WTC11 (cell line): ENCODE results near the gene ECT2L. TPM values are rescaled to one million over a fixed set of nuclear protein-coding genes. Genes with fewer than 3 reads are reported as not detected.

Experiments
- ATAC-seq: fragments of 200-7000 bp; cut with Tn5 transposase; 2 replicates; pipeline ENCODE4 v1.10.0; 2021; ENCODE audit warnings: mild to moderate bottlenecking, moderate library complexity
- CTCF ChIA-PET: fragments of 300-600 bp; sonication (Branson Sonifier 250); formaldehyde crosslinking; loops from one replicate; lab custom pipeline; 2021; ENCODE audit warnings: antibody characterized with exemption; lab: Charles Lee
- POLR2A ChIA-PET: fragments of 350-600 bp; sonication (Branson Sonifier 250); formaldehyde crosslinking; loops from one replicate; lab custom pipeline; 2021; ENCODE audit warnings: antibody characterized with exemption; lab: Charles Lee
- DNase-seq: peaks from one replicate; pipeline ENCODE4 v3.0.0; 2021; ENCODE audit warnings: low spot score
- H3K27ac Mint-ChIP-seq: 2 replicates; pipeline ENCODE4 v1.8.0; 2021; ENCODE audit warnings: mixed read lengths
- H3K27me3 Mint-ChIP-seq: 2 replicates; pipeline ENCODE4 v1.8.0; 2021; ENCODE audit warnings: low read depth, mild to moderate bottlenecking, moderate library complexity, mixed read lengths
- H3K36me3 Mint-ChIP-seq: 2 replicates; pipeline ENCODE4 v1.8.0; 2021; ENCODE audit warnings: mixed read lengths
- H3K4me1 Mint-ChIP-seq: 2 replicates; pipeline ENCODE4 v1.8.0; 2022; ENCODE audit warnings: mixed read lengths
- H3K4me3 Mint-ChIP-seq: 2 replicates; pipeline ENCODE4 v1.8.0; 2021; ENCODE audit warnings: mild to moderate bottlenecking, moderate library complexity, mixed read lengths
- H3K9me3 Mint-ChIP-seq: 2 replicates; pipeline ENCODE4 v1.8.0; 2021; ENCODE audit warnings: mixed read lengths
- ATF1 ChIP-seq: sonication (generic); formaldehyde crosslinking; IDR thresholded peaks from 2 replicates; pipeline ENCODE4 v1.8.1; 2023; ENCODE audit warnings: mild to moderate bottlenecking, moderate library complexity, missing genetic modification reagents
- CREB1 ChIP-seq: sonication (generic); formaldehyde crosslinking; IDR thresholded peaks from 2 replicates; pipeline ENCODE4 v1.8.0; 2023; ENCODE audit warnings: mild to moderate bottlenecking, missing genetic modification reagents
- ETV6 ChIP-seq: sonication (generic); formaldehyde crosslinking; IDR thresholded peaks from 2 replicates; pipeline ENCODE4 v1.8.1; 2022; ENCODE audit warnings: mild to moderate bottlenecking, missing genetic modification reagents
- FOXJ3 ChIP-seq: sonication (generic); formaldehyde crosslinking; IDR thresholded peaks from 2 replicates; pipeline ENCODE4 v1.9.0; 2021; ENCODE audit warnings: missing genetic modification reagents, mild to moderate bottlenecking, borderline replicate concordance
- FOXK1 ChIP-seq: sonication (generic); formaldehyde crosslinking; IDR thresholded peaks from 2 replicates; pipeline ENCODE4 v1.8.0; 2022; ENCODE audit warnings: mild to moderate bottlenecking, moderate library complexity, missing genetic modification reagents
- GTF2I ChIP-seq: fragments of 250-450 bp; sonication (Bioruptor Pico); conservative IDR thresholded peaks from 2 replicates; pipeline ENCODE4 v1.4.0; 2021; ENCODE audit warnings: mild to moderate bottlenecking
- JAZF1 ChIP-seq: fragments of 250-450 bp; sonication (Bioruptor Pico); IDR thresholded peaks from 2 replicates; pipeline ENCODE4 v1.9.0; 2021; ENCODE audit warnings: moderate library complexity, mild to moderate bottlenecking, inconsistent platforms
- JUN ChIP-seq: sonication (generic); formaldehyde crosslinking; IDR thresholded peaks from 2 replicates; pipeline ENCODE4 v1.8.0; 2023; ENCODE audit warnings: mild to moderate bottlenecking, missing genetic modification reagents
- NR3C1 ChIP-seq: sonication (generic); formaldehyde crosslinking; conservative IDR thresholded peaks from 2 replicates; pipeline ENCODE4 v1.8.1; 2023; ENCODE audit warnings: low read depth, mild to moderate bottlenecking, missing genetic modification reagents
- OVOL2 ChIP-seq: fragments of 250-450 bp; sonication (Bioruptor Pico); IDR thresholded peaks from 2 replicates; pipeline ENCODE4 v1.9.0; 2021; ENCODE audit warnings: mild to moderate bottlenecking, borderline replicate concordance
- ZBTB21 ChIP-seq: sonication (generic); formaldehyde crosslinking; IDR thresholded peaks from 2 replicates; pipeline ENCODE4 v1.8.1; 2023; ENCODE audit warnings: mild to moderate bottlenecking, missing genetic modification reagents, borderline replicate concordance
- ZNF396 ChIP-seq: fragments of 250-450 bp; sonication (Bioruptor Pico); IDR thresholded peaks from 2 replicates; pipeline ENCODE4 v1.8.0; 2021; ENCODE audit warnings: mild to moderate bottlenecking, moderate library complexity, borderline replicate concordance
- ZNF416 ChIP-seq: fragments of 250-450 bp; sonication (Bioruptor Pico); IDR thresholded peaks from 2 replicates; pipeline ENCODE4 v1.9.0; 2021; ENCODE audit warnings: mild to moderate bottlenecking, inconsistent platforms
- ZNF423 ChIP-seq: fragments of 250-450 bp; sonication (Bioruptor Pico); IDR thresholded peaks from 2 replicates; pipeline ENCODE4 v2.1.2; 2022; ENCODE audit warnings: mild to moderate bottlenecking, moderate library complexity
- total RNA-seq: library from RNA; stranded (reverse); gene quantifications from 3 replicates; pipeline ENCODE4 v1.2.3, GENCODE V29; 2021
- TF ChIP-seq, protein P1 (sequence below): fragments of 250-450 bp; sonication (Bioruptor Pico); IDR thresholded peaks from 2 replicates; pipeline ENCODE4 v1.9.0; 2021; ENCODE audit warnings: mild to moderate bottlenecking, borderline replicate concordance
- TF ChIP-seq, protein P2 (sequence below): sonication (generic); formaldehyde crosslinking; IDR thresholded peaks from 2 replicates; pipeline ENCODE4 v1.8.0; 2023; ENCODE audit warnings: missing genetic modification reagents, mild to moderate bottlenecking, borderline replicate concordance
- TF ChIP-seq, protein P3 (sequence below): sonication (generic); formaldehyde crosslinking; IDR thresholded peaks from 2 replicates; pipeline ENCODE4 v1.8.1; 2023; ENCODE audit warnings: mild to moderate bottlenecking, missing genetic modification reagents
- TF ChIP-seq, protein P4 (sequence below): fragments of 250-450 bp; sonication (Bioruptor Pico); IDR thresholded peaks from 2 replicates; pipeline ENCODE4 v1.8.0; 2021; ENCODE audit warnings: mild to moderate bottlenecking
- TF ChIP-seq, protein P5 (sequence below): sonication (generic); formaldehyde crosslinking; IDR thresholded peaks from 2 replicates; pipeline ENCODE4 v1.8.1; 2023; ENCODE audit warnings: mild to moderate bottlenecking, missing genetic modification reagents, moderate library complexity
- TF ChIP-seq, protein P6 (sequence below): sonication (generic); formaldehyde crosslinking; IDR thresholded peaks from 2 replicates; pipeline ENCODE4 v1.8.0; 2022; ENCODE audit warnings: mild to moderate bottlenecking, missing genetic modification reagents
- TF ChIP-seq, protein P7 (sequence below): fragments of 250-450 bp; sonication (Bioruptor Pico); IDR thresholded peaks from 2 replicates; pipeline ENCODE4 v1.9.0; 2021; ENCODE audit warnings: mild to moderate bottlenecking
- TF ChIP-seq, protein P8 (sequence below): sonication (generic); formaldehyde crosslinking; IDR thresholded peaks from 2 replicates; pipeline ENCODE4 v1.8.0; 2023; ENCODE audit warnings: missing genetic modification reagents

ECT2L gene
- total RNA-seq, 1 experiment from 2014 or later: not detected

DNA sequence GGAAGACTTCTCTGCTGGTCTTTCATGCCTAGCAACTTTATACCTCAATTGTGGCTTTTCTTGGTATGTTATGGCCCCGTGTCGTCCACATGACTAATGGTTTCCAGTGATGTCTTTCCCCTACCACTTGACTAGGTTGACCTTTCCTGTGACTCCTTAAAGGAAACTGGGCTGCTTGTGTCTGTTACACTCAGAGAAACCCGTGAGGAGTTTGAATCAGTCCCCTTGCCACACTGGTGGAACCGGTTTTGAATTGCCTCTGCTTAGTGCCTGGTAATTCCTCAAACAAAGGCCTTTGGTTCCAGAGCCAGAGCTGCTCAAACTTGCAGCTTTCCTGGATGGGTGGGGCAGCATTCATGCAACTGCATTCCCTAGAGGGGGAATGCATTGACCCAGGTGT lies 21.9 kb downstream of the ECT2L start (continued):
- TF ChIP-seq, protein P1, sequence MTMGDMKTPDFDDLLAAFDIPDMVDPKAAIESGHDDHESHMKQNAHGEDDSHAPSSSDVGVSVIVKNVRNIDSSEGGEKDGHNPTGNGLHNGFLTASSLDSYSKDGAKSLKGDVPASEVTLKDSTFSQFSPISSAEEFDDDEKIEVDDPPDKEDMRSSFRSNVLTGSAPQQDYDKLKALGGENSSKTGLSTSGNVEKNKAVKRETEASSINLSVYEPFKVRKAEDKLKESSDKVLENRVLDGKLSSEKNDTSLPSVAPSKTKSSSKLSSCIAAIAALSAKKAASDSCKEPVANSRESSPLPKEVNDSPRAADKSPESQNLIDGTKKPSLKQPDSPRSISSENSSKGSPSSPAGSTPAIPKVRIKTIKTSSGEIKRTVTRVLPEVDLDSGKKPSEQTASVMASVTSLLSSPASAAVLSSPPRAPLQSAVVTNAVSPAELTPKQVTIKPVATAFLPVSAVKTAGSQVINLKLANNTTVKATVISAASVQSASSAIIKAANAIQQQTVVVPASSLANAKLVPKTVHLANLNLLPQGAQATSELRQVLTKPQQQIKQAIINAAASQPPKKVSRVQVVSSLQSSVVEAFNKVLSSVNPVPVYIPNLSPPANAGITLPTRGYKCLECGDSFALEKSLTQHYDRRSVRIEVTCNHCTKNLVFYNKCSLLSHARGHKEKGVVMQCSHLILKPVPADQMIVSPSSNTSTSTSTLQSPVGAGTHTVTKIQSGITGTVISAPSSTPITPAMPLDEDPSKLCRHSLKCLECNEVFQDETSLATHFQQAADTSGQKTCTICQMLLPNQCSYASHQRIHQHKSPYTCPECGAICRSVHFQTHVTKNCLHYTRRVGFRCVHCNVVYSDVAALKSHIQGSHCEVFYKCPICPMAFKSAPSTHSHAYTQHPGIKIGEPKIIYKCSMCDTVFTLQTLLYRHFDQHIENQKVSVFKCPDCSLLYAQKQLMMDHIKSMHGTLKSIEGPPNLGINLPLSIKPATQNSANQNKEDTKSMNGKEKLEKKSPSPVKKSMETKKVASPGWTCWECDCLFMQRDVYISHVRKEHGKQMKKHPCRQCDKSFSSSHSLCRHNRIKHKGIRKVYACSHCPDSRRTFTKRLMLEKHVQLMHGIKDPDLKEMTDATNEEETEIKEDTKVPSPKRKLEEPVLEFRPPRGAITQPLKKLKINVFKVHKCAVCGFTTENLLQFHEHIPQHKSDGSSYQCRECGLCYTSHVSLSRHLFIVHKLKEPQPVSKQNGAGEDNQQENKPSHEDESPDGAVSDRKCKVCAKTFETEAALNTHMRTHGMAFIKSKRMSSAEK (CRISPR knock-in tag): no peak
- TF ChIP-seq OVOL2 (CRISPR knock-in tag): no peak
- TF ChIP-seq ZNF423 (CRISPR knock-in tag): no peak
- TF ChIP-seq, all 79 proteins: peak for 4

DNA sequence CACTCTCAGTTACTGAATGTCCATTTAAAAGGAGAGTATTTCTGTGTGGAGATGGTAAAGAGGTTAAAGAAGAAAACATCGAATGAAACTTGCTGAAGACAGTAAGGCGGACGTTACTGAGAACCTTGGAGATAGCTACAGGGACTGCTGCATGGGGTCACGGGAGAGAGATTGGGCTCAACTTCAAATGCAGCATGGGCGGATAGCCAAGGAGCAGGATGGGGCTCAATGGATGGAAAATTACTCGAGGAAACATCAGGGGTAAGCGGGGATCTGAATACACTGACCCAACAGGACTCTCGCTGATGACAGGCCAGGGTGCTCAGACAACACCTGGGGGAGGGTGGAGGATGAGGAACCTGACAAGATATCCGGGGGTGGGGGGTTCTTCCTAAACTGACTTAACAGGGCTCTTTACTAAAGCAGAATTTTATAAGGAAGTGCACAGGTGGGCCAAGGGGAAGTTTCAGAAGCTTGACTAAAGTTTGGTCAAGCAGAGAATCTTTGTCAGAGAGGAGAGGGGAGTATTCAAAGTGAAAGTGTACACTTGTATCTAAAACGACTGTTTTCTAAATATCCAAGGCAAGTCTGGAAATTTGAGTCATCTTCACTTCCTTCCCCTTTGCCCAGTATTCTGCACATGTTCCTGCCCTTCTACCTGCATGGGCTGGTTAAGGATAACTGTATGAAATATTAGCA lies 22.8 kb downstream of the ECT2L start:
- H3K4me3 Mint-ChIP-seq: no peak overlapping the region
- H3K27ac Mint-ChIP-seq: peak overlapping the region; percentile 92
- peaks cover 30% of the 10 kb centered on the region for H3K4me1 Mint-ChIP-seq
- no peaks in the 10 kb centered on the region for H3K27me3 Mint-ChIP-seq
- DNase-seq: no peak
- no peak for TF ChIP-seq JUN (CRISPR knock-in tag)
- TF ChIP-seq, protein P2, sequence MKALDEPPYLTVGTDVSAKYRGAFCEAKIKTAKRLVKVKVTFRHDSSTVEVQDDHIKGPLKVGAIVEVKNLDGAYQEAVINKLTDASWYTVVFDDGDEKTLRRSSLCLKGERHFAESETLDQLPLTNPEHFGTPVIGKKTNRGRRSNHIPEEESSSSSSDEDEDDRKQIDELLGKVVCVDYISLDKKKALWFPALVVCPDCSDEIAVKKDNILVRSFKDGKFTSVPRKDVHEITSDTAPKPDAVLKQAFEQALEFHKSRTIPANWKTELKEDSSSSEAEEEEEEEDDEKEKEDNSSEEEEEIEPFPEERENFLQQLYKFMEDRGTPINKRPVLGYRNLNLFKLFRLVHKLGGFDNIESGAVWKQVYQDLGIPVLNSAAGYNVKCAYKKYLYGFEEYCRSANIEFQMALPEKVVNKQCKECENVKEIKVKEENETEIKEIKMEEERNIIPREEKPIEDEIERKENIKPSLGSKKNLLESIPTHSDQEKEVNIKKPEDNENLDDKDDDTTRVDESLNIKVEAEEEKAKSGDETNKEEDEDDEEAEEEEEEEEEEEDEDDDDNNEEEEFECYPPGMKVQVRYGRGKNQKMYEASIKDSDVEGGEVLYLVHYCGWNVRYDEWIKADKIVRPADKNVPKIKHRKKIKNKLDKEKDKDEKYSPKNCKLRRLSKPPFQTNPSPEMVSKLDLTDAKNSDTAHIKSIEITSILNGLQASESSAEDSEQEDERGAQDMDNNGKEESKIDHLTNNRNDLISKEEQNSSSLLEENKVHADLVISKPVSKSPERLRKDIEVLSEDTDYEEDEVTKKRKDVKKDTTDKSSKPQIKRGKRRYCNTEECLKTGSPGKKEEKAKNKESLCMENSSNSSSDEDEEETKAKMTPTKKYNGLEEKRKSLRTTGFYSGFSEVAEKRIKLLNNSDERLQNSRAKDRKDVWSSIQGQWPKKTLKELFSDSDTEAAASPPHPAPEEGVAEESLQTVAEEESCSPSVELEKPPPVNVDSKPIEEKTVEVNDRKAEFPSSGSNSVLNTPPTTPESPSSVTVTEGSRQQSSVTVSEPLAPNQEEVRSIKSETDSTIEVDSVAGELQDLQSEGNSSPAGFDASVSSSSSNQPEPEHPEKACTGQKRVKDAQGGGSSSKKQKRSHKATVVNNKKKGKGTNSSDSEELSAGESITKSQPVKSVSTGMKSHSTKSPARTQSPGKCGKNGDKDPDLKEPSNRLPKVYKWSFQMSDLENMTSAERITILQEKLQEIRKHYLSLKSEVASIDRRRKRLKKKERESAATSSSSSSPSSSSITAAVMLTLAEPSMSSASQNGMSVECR: no peak
- TF ChIP-seq, protein P3, sequence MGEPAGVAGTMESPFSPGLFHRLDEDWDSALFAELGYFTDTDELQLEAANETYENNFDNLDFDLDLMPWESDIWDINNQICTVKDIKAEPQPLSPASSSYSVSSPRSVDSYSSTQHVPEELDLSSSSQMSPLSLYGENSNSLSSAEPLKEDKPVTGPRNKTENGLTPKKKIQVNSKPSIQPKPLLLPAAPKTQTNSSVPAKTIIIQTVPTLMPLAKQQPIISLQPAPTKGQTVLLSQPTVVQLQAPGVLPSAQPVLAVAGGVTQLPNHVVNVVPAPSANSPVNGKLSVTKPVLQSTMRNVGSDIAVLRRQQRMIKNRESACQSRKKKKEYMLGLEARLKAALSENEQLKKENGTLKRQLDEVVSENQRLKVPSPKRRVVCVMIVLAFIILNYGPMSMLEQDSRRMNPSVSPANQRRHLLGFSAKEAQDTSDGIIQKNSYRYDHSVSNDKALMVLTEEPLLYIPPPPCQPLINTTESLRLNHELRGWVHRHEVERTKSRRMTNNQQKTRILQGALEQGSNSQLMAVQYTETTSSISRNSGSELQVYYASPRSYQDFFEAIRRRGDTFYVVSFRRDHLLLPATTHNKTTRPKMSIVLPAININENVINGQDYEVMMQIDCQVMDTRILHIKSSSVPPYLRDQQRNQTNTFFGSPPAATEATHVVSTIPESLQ (CRISPR knock-in tag): no peak
- TF ChIP-seq, protein P4, sequence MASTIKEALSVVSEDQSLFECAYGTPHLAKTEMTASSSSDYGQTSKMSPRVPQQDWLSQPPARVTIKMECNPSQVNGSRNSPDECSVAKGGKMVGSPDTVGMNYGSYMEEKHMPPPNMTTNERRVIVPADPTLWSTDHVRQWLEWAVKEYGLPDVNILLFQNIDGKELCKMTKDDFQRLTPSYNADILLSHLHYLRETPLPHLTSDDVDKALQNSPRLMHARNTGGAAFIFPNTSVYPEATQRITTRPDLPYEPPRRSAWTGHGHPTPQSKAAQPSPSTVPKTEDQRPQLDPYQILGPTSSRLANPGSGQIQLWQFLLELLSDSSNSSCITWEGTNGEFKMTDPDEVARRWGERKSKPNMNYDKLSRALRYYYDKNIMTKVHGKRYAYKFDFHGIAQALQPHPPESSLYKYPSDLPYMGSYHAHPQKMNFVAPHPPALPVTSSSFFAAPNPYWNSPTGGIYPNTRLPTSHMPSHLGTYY (CRISPR knock-in tag): no peak
- TF ChIP-seq CREB1 (CRISPR knock-in tag): no peak
- TF ChIP-seq ETV6 (CRISPR knock-in tag): no peak
- TF ChIP-seq, protein P5, sequence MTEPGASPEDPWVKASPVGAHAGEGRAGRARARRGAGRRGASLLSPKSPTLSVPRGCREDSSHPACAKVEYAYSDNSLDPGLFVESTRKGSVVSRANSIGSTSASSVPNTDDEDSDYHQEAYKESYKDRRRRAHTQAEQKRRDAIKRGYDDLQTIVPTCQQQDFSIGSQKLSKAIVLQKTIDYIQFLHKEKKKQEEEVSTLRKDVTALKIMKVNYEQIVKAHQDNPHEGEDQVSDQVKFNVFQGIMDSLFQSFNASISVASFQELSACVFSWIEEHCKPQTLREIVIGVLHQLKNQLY (CRISPR knock-in tag): no peak
- no peak for TF ChIP-seq GTF2I (CRISPR knock-in tag)
- TF ChIP-seq ATF1 (CRISPR knock-in tag): no peak
- TF ChIP-seq, protein P6, sequence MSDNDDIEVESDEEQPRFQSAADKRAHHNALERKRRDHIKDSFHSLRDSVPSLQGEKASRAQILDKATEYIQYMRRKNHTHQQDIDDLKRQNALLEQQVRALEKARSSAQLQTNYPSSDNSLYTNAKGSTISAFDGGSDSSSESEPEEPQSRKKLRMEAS (CRISPR knock-in tag): no peak
- TF ChIP-seq ZNF396 (CRISPR knock-in tag): no peak
- TF ChIP-seq FOXJ3 (CRISPR knock-in tag): no peak
- no peak for TF ChIP-seq NR3C1
- TF ChIP-seq, protein P7, sequence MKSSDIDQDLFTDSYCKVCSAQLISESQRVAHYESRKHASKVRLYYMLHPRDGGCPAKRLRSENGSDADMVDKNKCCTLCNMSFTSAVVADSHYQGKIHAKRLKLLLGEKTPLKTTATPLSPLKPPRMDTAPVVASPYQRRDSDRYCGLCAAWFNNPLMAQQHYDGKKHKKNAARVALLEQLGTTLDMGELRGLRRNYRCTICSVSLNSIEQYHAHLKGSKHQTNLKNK (CRISPR knock-in tag): no peak
- TF ChIP-seq, protein P8, sequence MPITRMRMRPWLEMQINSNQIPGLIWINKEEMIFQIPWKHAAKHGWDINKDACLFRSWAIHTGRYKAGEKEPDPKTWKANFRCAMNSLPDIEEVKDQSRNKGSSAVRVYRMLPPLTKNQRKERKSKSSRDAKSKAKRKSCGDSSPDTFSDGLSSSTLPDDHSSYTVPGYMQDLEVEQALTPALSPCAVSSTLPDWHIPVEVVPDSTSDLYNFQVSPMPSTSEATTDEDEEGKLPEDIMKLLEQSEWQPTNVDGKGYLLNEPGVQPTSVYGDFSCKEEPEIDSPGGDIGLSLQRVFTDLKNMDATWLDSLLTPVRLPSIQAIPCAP (CRISPR knock-in tag): no peak
- TF ChIP-seq ZBTB21 (CRISPR knock-in tag): no peak
- TF ChIP-seq FOXK1 (CRISPR knock-in tag): no peak
- TF ChIP-seq JAZF1 (CRISPR knock-in tag): no peak
- TF ChIP-seq ZNF416: no peak
- TF ChIP-seq, all 79 proteins: peak for 0
- Mint-ChIP-seq H3K36me3 (no peaks in the 10 kb centered on the region), H3K9me3 (no peaks in the 10 kb centered on the region)
- ChIA-PET CTCF (interaction anchor here (0.5 to 0.7 kb wide), 4 partner anchors 49 to 522 kb away, joined by 3 read pairs; no protein-coding TSS in a partner anchor), POLR2A (no interaction called here)
- no peak; the same call in 1 of the 2 replicates for ATAC-seq
